ENCODE data around the gene SLC12A4.

Gene SLC12A4

GRCh38 chr16:67963662-67964321 lies 4.6 kb downstream of the SLC12A4 start:
- in situ Hi-C loops (cut with MboI; ENCODE audit: low sequenced_read_pairs) = no loop called here

- in situ Hi-C loops (cut with MboI; ENCODE audit: low sequenced_read_pairs) = no loop called here
These were observed 5.2 kb downstream of the SLC12A4 start for GRCh38 chr16:67963292-67963661.

GRCh38 chr16:67962135-67962534 lies 6.3 kb downstream of the SLC12A4 start:
- in situ Hi-C loops (cut with MboI; ENCODE audit: low sequenced_read_pairs) = no loop called here

- in situ Hi-C loops (cut with MboI; ENCODE audit: low sequenced_read_pairs) = no loop called here
These were observed 6.9 kb downstream of the SLC12A4 start for GRCh38 chr16:67961551-67961957.

- in situ Hi-C loops (cut with MboI; ENCODE audit: low sequenced_read_pairs) = no loop called here
These were observed 8.7 kb downstream of the SLC12A4 start for GRCh38 chr16:67959536-67960329.

- in situ Hi-C loops (cut with MboI; ENCODE audit: low sequenced_read_pairs) = no loop called here
These were observed 10.8 kb downstream of the SLC12A4 start for GRCh38 chr16:67957622-67958021.

GRCh38 chr16:67954421-67955196 lies 13.8 kb downstream of the SLC12A4 start:
- in situ Hi-C loops (cut with MboI; ENCODE audit: low sequenced_read_pairs) = no loop called here

- in situ Hi-C loops (cut with MboI; ENCODE audit: low sequenced_read_pairs) = no loop called here
These were observed 14.6 kb downstream of the SLC12A4 start for GRCh38 chr16:67953641-67954375.

GRCh38 chr16:67951485-67951884 lies 17.0 kb downstream of the SLC12A4 start:
- in situ Hi-C loops (cut with MboI; ENCODE audit: low sequenced_read_pairs) = no loop called here

GRCh38 chr16:67950335-67950843 lies 18.0 kb downstream of the SLC12A4 start:
- in situ Hi-C loops (cut with MboI; ENCODE audit: low sequenced_read_pairs) = no loop called here

GRCh38 chr16:67949645-67950044 lies 18.8 kb downstream of the SLC12A4 start:
- in situ Hi-C loops (cut with MboI; ENCODE audit: low sequenced_read_pairs) = no loop called here

GRCh38 chr16:67948015-67948414 lies 20.4 kb downstream of the SLC12A4 start:
- in situ Hi-C loops (cut with MboI; ENCODE audit: low sequenced_read_pairs) = no loop called here

GRCh38 chr16:67946966-67947558 lies 21.4 kb downstream of the SLC12A4 start:
- in situ Hi-C loops (cut with MboI; ENCODE audit: low sequenced_read_pairs) = no loop called here

- in situ Hi-C loops (cut with MboI; ENCODE audit: low sequenced_read_pairs) = no loop called here
These were observed 22.3 kb downstream of the SLC12A4 start for GRCh38 chr16:67946128-67946569.

- in situ Hi-C loops (cut with MboI; ENCODE audit: low sequenced_read_pairs) = no loop called here
These were observed 23.0 kb downstream of the SLC12A4 start for GRCh38 chr16:67945392-67945933.

GRCh38 chr16:67944690-67945391 lies 23.6 kb downstream of the SLC12A4 start:
- in situ Hi-C loops (cut with MboI; ENCODE audit: low sequenced_read_pairs) = no loop called here

GRCh38 chr16:67943619-67944504 lies 24.6 kb downstream of the SLC12A4 start, which contains the start of gene LCAT:
TSS of gene LCAT (minus strand) at chr16:67944120. CDS start at chr16:67944101, 19 bp downstream.
- in situ Hi-C loops (cut with MboI; ENCODE audit: low sequenced_read_pairs) = no loop called here

- in situ Hi-C loops (cut with MboI; ENCODE audit: low sequenced_read_pairs) = no loop called here
These were observed 25.2 kb downstream of the SLC12A4 start for GRCh38 chr16:67943256-67943618.
